ENCODE data around the gene MYO16.

- TF ChIP-seq CTCF (IDR thresholded peaks at IDR 0.05) (no peak), EP300 (IDR thresholded peaks at IDR 0.05) (no peak)
These were observed 530.4 kb downstream of the MYO16 start for GRCh38 chr13:109159650-109160309.

Data from tibial nerve (tissue), 4 donors.